H9 (cell line): ENCODE data around the gene FAM3B. TPM values are rescaled to one million over a fixed set of nuclear protein-coding genes. Genes with fewer than 3 reads are reported as not detected.

ENCODE experiments used
- DNase-seq: peaks from one replicate; pipeline ENCODE4 v3.0.0-alpha.2; 2017
- H2AFZ ChIP-seq: one replicate; pipeline ENCODE4 v1.6.1; 2013; ENCODE audit warnings: mild to moderate bottlenecking, low read length, control low read depth, moderate library complexity
- H2AK5ac ChIP-seq: 2 replicates; pipeline ENCODE4 v1.6.1; 2013; ENCODE audit warnings: low read length, control low read depth, mixed read lengths; ENCODE audit not compliant: insufficient read length
- H2BK120ac ChIP-seq: one replicate; pipeline ENCODE4 v1.6.1; 2013; ENCODE audit warnings: low read depth, mild to moderate bottlenecking, low read length, control low read depth, inconsistent platforms; ENCODE audit not compliant: poor library complexity, severe bottlenecking
- H2BK12ac ChIP-seq: 2 replicates; pipeline ENCODE4 v1.6.1; 2013; ENCODE audit warnings: low read length, control low read depth, mixed read lengths, low read depth; ENCODE audit not compliant: insufficient read length
- H2BK15ac ChIP-seq: 2 replicates; pipeline ENCODE4 v1.6.1; 2013; ENCODE audit warnings: low read depth, low read length, control low read depth
- H2BK20ac ChIP-seq: one replicate; pipeline ENCODE4 v1.6.1; 2013; ENCODE audit warnings: low read depth, mild to moderate bottlenecking, low read length, control low read depth, inconsistent platforms; ENCODE audit not compliant: poor library complexity, severe bottlenecking
- H2BK5ac ChIP-seq: 2 replicates; pipeline ENCODE4 v1.6.1; 2013; ENCODE audit warnings: low read length, control low read depth, mixed read lengths; ENCODE audit not compliant: insufficient read length
- H3K14ac ChIP-seq: 2 replicates; pipeline ENCODE4 v1.6.1; 2013; ENCODE audit warnings: low read length, control low read depth; ENCODE audit not compliant: insufficient read depth
- H3K18ac ChIP-seq: 2 replicates; pipeline ENCODE4 v1.6.1; 2013; ENCODE audit warnings: low read depth, mild to moderate bottlenecking, mixed read lengths, low read length, control low read depth; ENCODE audit not compliant: insufficient read length
- H3K23ac ChIP-seq: 2 replicates; pipeline ENCODE4 v1.6.1; 2013; ENCODE audit warnings: low read length, control low read depth, mixed read lengths, low read depth; ENCODE audit not compliant: insufficient read length
- H3K23me2 ChIP-seq: 2 replicates; pipeline ENCODE4 v1.6.1; 2013; ENCODE audit warnings: low read depth, mild to moderate bottlenecking, mixed read lengths, low read length, control low read depth; ENCODE audit not compliant: insufficient read length, poor library complexity, severe bottlenecking
- H3K27ac ChIP-seq: 2 replicates; pipeline ENCODE4 v1.5.1; 2013; ENCODE audit warnings: low read length, control low read depth, mixed read lengths, low read depth; ENCODE audit not compliant: insufficient read length
- H3K27me3 ChIP-seq: 2 replicates; pipeline ENCODE4 v1.6.1; 2013; ENCODE audit warnings: low read length, control low read depth, inconsistent platforms; ENCODE audit not compliant: insufficient read depth
- H3K4ac ChIP-seq: 2 replicates; pipeline ENCODE4 v1.6.1; 2013; ENCODE audit warnings: low read depth, mild to moderate bottlenecking, control low read depth, inconsistent platforms, low read length, moderate library complexity
- H3K4me1 ChIP-seq: 2 replicates; pipeline ENCODE4 v1.6.1; 2013; ENCODE audit warnings: low read length, control low read depth, inconsistent platforms; ENCODE audit not compliant: insufficient read depth
- H3K4me2 ChIP-seq: 2 replicates; pipeline ENCODE4 v1.6.1; 2013; ENCODE audit warnings: low read length, control low read depth, mixed read lengths; ENCODE audit not compliant: insufficient read length, insufficient read depth
- H3K56ac ChIP-seq: 2 replicates; pipeline ENCODE4 v1.6.1; 2013; ENCODE audit warnings: low read depth, mild to moderate bottlenecking, mixed read lengths, low read length, control low read depth; ENCODE audit not compliant: insufficient read length
- H3K79me1 ChIP-seq: 2 replicates; pipeline ENCODE4 v1.6.1; 2013; ENCODE audit warnings: low read depth, mild to moderate bottlenecking, moderate library complexity, low read length, control low read depth, inconsistent platforms; ENCODE audit not compliant: insufficient read depth, poor library complexity, severe bottlenecking
- H3K79me2 ChIP-seq: 2 replicates; pipeline ENCODE4 v1.6.1; 2013; ENCODE audit warnings: low read length, control low read depth, inconsistent platforms; ENCODE audit not compliant: insufficient read depth
- H3K9ac ChIP-seq: 2 replicates; pipeline ENCODE4 v1.6.1; 2013; ENCODE audit warnings: low read length, control low read depth, mixed read lengths; ENCODE audit not compliant: insufficient read length; ENCODE audit errors: extremely low read depth
- H3K9me3 ChIP-seq: one replicate; pipeline ENCODE4 v1.6.1; 2013; ENCODE audit warnings: low read depth, low read length, inconsistent platforms; ENCODE audit not compliant: control insufficient read depth
- H3T11ph ChIP-seq: one replicate; pipeline ENCODE4 v1.6.1; 2013; ENCODE audit warnings: mild to moderate bottlenecking, low read length, control low read depth, inconsistent platforms
- H4K20me1 ChIP-seq: one replicate; pipeline ENCODE4 v1.6.1; 2013; ENCODE audit not compliant: control insufficient read depth, insufficient read length, insufficient read depth
- H4K5ac ChIP-seq: 2 replicates; pipeline ENCODE4 v1.6.1; 2013; ENCODE audit warnings: low read depth, mild to moderate bottlenecking, mixed read lengths, low read length, control low read depth; ENCODE audit not compliant: insufficient read length
- H4K8ac ChIP-seq: replicated peaks from 2 replicates; pipeline ENCODE4 v1.6.1; 2013; ENCODE audit warnings: low read length, control low read depth, mixed read lengths, low read depth; ENCODE audit not compliant: insufficient read length
- H4K91ac ChIP-seq: 2 replicates; pipeline ENCODE4 v1.6.1; 2013; ENCODE audit warnings: low read depth, mild to moderate bottlenecking, moderate library complexity, mixed read lengths, low read length, control low read depth; ENCODE audit not compliant: insufficient read length
- H3K27ac Mint-ChIP-seq, 3 experiments: 2 replicates in 2 of 3; 3 replicates in 1 of 3; pipeline ENCODE4 v1.8.0; 2020 to 2021; ENCODE audit warnings: mixed read lengths in 3 of 3, mild to moderate bottlenecking in 1 of 3, moderate library complexity in 1 of 3
- H3K27me3 Mint-ChIP-seq: 2 replicates; pipeline ENCODE4 v1.8.0; 2021; ENCODE audit warnings: low read depth, mild to moderate bottlenecking, moderate library complexity, mixed read lengths
- H3K36me3 Mint-ChIP-seq, 3 experiments: 2 replicates in 2 of 3; 3 replicates in 1 of 3; pipeline ENCODE4 v1.8.0; 2020 to 2021; ENCODE audit warnings: low read depth in 3 of 3, mixed read lengths in 3 of 3; ENCODE audit not compliant: insufficient read depth in 1 of 3
- H3K4me1 Mint-ChIP-seq, 2 experiments: 2 replicates each; pipeline ENCODE4 v1.8.0; 2020; ENCODE audit warnings: mixed read lengths in 2 of 2
- H3K4me3 Mint-ChIP-seq, 2 experiments: 2 replicates in 1 of 2; 3 replicates in 1 of 2; pipeline ENCODE4 v1.8.0; 2020 to 2021; ENCODE audit warnings: mild to moderate bottlenecking in 2 of 2, mixed read lengths in 2 of 2, moderate library complexity in 1 of 2
- H3K9me3 Mint-ChIP-seq, 2 experiments: 2 replicates in 1 of 2; 3 replicates in 1 of 2; pipeline ENCODE4 v1.8.0; 2020; ENCODE audit warnings: mild to moderate bottlenecking in 2 of 2, mixed read lengths in 2 of 2, moderate library complexity in 1 of 2
- WGBS: extraction: QIAGEN DNeasy Blood & Tissue Kit; methylation state at CpG from one replicate; pipeline ENCODE4 v1.1.7; 2013; ENCODE audit warnings: missing lambda C conversion rate, low lambda C conversion rate, mixed read lengths; ENCODE audit not compliant: insufficient read length; ENCODE audit errors: extremely low coverage; 5-methylcytosine and 5-hydroxymethylcytosine counted together
- total RNA-seq: library from RNA; stranded (reverse); gene quantifications from 2 replicates; pipeline ENCODE4 v1.2.1, GENCODE V29; 2021
- TF ChIP-seq, protein P1 (sequence below): fragments of 200-600 bp; sonication (generic); conservative IDR thresholded peaks from 3 replicates; pipeline ENCODE4 v1.8.0; 2021; ENCODE audit warnings: antibody characterized with exemption, mild to moderate bottlenecking

Gene FAM3B
- total RNA-seq, 1 experiment from 2014 or later = 5.0 TPM

DNA sequence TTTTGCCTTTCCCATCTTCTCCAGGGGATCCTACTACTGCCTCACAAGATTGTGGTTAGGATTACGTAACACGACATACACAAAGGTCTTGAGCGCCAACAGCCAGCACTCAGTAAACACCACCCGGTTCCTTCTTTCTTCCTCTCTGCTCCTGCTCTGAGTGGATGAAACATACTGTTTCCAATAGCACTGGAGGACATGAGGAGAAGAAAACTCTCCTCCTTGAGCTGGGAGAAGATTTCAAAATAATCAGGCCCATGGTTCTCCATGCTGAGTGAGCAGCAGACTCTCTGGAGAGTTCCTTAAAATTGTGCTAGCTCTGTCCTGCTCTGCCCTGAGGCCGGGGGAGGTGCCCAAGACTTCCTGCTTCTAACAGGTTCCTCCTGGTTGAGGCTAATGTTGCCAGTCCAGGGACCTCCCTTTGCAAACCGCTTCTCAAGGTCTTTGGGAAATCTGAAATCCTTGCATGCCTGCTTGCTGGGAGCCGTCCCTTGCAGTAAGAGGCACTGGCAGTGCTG, 80.0 kb downstream of the FAM3B start:
- Histone ChIP-seq H3K4me1 (peaks cover 3% of the 10 kb centered on the region; the same call in 1 of the 2 replicates), H2AK5ac (no peak overlapping the region), H2AFZ (no peak overlapping the region), H3K79me1 (no peaks in the 10 kb centered on the region), H3K23me2 (no peaks in the 10 kb centered on the region), H3K4ac (no peak overlapping the region), H2BK12ac (no peak overlapping the region), H3K9me3 (no peaks in the 10 kb centered on the region), H3K14ac (no peak overlapping the region), H3T11ph (no peak overlapping the region), H4K5ac (no peak overlapping the region), H4K20me1 (no peaks in the 10 kb centered on the region), H3K18ac (no peak overlapping the region), H3K4me2 (no peak overlapping the region), H3K27me3 (no peaks in the 10 kb centered on the region), H4K91ac (no peak overlapping the region), H2BK15ac (no peak overlapping the region), H2BK120ac (no peak overlapping the region), H3K27ac (no peak overlapping the region), H3K79me2 (no peaks in the 10 kb centered on the region), H3K56ac (no peak overlapping the region), H3K9ac (no peak overlapping the region), H3K23ac (no peak overlapping the region), H2BK5ac (no peak overlapping the region), H2BK20ac (no peak overlapping the region), H4K8ac (no peak overlapping the region)
- Mint-ChIP-seq H3K4me3 (no peak overlapping the region), H3K4me1 (peaks cover 16 to 20% of the 10 kb centered on the region in 2 experiments), H3K36me3 (peaks cover 0 to 4% (median 0%) of the 10 kb centered on the region in 3 experiments; a peak in 1 of 7 replicates), H3K9me3 (no peaks in the 10 kb centered on the region; a peak in 1 of 5 replicates), H3K27me3 (peaks cover 2% of the 10 kb centered on the region; the same call in 1 of the 2 replicates), H3K27ac (no peak overlapping the region)
- peak; percentile 36 for DNase-seq
- no CpG with 5 or more reads among the region's 7 CpGs for WGBS
- TF ChIP-seq, protein P1, sequence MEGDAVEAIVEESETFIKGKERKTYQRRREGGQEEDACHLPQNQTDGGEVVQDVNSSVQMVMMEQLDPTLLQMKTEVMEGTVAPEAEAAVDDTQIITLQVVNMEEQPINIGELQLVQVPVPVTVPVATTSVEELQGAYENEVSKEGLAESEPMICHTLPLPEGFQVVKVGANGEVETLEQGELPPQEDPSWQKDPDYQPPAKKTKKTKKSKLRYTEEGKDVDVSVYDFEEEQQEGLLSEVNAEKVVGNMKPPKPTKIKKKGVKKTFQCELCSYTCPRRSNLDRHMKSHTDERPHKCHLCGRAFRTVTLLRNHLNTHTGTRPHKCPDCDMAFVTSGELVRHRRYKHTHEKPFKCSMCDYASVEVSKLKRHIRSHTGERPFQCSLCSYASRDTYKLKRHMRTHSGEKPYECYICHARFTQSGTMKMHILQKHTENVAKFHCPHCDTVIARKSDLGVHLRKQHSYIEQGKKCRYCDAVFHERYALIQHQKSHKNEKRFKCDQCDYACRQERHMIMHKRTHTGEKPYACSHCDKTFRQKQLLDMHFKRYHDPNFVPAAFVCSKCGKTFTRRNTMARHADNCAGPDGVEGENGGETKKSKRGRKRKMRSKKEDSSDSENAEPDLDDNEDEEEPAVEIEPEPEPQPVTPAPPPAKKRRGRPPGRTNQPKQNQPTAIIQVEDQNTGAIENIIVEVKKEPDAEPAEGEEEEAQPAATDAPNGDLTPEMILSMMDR = no peak
